ENCODE measurements around the gene NLRC5.

NLRC5 gene

GRCh38 chr16:57110937-57111336 is 121.6 kb downstream of the NLRC5 start:
- FAIRE-seq, result no peak

GRCh38 chr16:57111420-57111819 is 122.1 kb downstream of the NLRC5 start:
- FAIRE-seq (no peak), DNase-seq (ENCODE audit: extremely low spot score, insufficient read length, low read depth) (no peak)

More at GRCh38 chr16:57110937-57111336, 121.6 kb downstream of the NLRC5 start:
- DNase-seq (ENCODE audit: extremely low spot score, insufficient read length, low read depth), result no peak

GRCh38 chr16:57112403-57113041 is 123.2 kb downstream of the NLRC5 start:
- DNase-seq (ENCODE audit: extremely low spot score, insufficient read length, low read depth) (no peak), FAIRE-seq (no peak)

DNA sequence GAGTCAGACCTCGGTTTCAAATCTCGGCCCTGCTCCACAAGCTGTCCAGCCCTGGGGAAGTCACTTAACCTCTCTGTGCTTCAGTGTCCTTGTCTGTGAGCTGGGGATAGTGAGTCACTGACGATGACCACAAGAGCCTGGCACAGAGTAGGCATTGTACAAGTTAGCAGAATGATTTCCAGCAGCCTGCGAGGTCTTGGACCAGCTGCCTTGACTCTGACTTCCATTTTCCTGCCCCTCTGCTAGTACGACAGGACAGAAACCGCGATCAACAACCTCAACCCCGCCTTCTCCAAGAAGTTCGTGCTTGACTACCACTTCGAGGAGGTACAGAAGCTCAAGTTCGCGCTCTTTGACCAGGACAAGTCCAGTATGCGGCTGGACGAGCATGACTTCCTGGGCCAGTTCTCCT is 123.7 kb downstream of the NLRC5 start:
- FAIRE-seq (peak; percentile 67), DNase-seq (ENCODE audit: extremely low spot score, insufficient read length, low read depth) (no peak)

GRCh38 chr16:57113664-57114063 is 124.3 kb downstream of the NLRC5 start:
- FAIRE-seq (no peak), DNase-seq (ENCODE audit: extremely low spot score, insufficient read length, low read depth) (no peak)

- FAIRE-seq (no peak), DNase-seq (ENCODE audit: extremely low spot score, insufficient read length, low read depth) (no peak)
These were observed 125.8 kb downstream of the NLRC5 start for GRCh38 chr16:57115168-57115513.

- no peak for DNase-seq (ENCODE audit: extremely low spot score, insufficient read length, low read depth)
- no peak for FAIRE-seq
These were observed 126.3 kb downstream of the NLRC5 start for GRCh38 chr16:57115514-57116182.

GRCh38 chr16:57118461-57119084 is 129.2 kb downstream of the NLRC5 start:
- FAIRE-seq (no peak), DNase-seq (ENCODE audit: extremely low spot score, insufficient read length, low read depth) (no peak)

DNA sequence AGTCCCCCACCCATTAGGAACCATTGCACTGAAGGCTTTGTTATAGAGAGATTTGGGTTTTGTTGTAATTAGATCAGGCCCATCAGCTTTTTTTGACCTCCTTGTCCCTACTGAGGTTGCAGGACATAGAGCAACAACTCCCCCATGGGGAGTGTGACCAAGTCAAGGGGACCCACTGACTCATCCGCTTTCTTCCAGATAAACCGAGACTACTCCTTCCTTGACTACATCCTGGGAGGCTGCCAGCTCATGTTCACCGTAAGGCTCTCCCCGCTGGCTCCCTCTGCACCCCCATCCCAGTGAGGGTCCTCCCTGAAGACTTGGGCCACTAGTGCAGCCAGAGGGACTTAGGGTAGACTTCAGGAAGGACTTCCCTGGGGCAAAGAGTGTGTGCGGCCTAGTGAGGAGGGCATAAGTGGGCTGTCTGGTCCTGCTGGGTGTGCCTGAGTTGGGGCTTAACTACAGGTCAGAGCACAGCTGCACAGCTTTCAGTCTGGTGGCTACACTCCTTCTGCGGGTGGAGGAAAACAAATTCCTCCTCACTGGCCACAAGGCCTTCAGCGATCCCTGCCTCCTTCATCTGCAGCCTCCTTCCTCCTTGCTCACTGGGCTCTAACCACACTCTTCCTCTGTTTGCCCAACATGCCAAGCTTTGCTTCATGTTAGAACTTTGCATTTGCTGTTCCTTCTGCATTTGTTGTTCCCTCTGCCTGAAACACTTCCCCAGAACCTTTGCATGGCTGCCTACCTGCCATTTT is 134.0 kb downstream of the NLRC5 start:
- FAIRE-seq (no peak), DNase-seq (ENCODE audit: extremely low spot score, insufficient read length, low read depth) (no peak)

DNA sequence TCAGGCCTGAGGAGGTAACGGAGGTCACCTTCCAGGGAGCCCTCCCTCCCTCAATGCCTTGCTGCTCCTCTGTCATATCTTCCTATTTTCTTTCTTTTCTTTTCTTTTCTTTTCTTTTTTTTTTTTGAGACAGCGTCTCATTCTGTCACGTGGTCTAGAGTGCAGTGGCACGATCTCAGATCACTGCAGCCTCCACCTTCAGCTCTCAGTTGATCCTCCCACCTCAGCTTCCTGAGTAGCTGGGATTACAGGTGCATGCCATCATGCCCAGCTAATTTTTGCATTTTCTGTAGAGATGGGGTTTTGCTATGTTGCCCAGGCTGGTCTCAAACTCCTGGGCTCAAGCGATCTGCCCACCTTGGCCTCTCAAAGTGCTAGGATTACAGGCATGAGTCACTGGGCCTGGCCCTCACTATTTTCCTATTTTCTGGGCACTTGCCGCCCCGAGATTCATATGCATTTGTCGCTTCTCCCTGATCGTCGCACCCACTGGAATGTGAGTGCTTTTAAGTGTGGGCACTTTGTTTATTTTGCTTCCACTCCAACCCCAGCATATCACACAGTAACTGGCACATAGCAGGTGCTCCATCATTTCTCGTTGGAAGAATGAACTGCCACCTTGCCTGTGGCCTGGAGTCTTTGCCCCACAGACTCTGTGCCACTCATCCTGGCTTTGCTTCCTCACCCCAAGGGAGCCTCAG is 134.8 kb downstream of the NLRC5 start:
- no peak for FAIRE-seq
- DNase-seq (ENCODE audit: extremely low spot score, insufficient read length, low read depth), result no peak

DNA sequence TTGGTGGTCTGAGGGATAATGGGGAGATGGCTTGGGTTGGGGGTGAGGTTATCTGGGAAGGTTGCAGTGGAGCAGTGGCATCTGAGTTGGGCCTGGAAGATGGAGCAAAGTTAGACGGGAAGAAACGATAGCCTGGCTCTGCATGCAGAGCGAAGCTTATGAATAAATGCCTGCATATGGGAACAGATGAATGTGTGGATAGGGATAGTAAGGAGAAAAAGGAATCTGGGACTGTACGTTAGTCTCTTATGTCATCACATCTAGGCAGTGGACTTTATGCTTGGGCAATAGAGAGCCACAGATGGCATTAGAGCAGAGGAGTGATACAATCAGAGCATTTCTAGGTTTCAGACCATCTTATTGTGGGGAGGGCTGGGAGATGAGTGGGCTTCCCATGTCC is 136.0 kb downstream of the NLRC5 start:
- DNase-seq (ENCODE audit: extremely low spot score, insufficient read length, low read depth) (no peak), FAIRE-seq (no peak)

DNA sequence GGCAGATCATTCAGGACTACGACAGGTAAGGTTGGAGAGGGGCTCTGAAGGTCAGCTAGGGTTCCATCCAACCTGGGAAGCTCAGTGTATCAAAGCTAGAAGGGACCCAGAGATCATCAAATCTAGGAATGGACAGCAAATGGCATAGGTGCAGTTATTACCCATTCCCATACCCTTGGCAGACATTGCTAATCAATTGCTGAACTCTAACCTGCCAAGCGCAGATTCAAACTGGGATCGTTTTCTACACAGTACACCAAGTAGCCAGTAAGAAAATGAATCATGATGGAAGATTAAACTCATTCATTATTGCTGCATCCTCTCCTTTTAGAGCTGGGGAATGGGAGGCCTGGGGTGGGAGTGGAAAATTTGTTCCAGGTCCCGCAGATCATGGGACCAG is 136.6 kb downstream of the NLRC5 start:
- FAIRE-seq (no peak), DNase-seq (ENCODE audit: extremely low spot score, insufficient read length, low read depth) (no peak)

DNA sequence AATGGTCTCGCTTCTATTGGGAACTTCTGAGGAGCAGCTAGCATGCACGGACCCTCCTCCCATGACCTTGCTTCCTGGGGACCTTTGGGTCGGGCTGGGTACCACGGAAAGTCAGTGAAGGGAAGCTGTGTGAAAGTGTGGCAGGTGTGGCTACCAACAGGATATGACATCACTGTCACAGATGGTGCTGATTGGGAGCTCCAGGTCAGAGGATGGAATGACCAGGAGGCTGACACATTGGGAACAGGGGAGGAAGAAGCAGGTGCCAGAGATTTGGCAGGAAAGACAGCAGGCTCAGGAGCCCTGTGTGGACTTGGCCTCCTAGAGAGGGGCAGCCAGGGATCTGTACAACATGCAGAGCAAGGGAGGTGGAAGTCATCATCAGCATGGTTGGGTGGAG is 137.1 kb downstream of the NLRC5 start:
- FAIRE-seq (peak; percentile 72), DNase-seq (ENCODE audit: extremely low spot score, insufficient read length, low read depth) (no peak)

DNA sequence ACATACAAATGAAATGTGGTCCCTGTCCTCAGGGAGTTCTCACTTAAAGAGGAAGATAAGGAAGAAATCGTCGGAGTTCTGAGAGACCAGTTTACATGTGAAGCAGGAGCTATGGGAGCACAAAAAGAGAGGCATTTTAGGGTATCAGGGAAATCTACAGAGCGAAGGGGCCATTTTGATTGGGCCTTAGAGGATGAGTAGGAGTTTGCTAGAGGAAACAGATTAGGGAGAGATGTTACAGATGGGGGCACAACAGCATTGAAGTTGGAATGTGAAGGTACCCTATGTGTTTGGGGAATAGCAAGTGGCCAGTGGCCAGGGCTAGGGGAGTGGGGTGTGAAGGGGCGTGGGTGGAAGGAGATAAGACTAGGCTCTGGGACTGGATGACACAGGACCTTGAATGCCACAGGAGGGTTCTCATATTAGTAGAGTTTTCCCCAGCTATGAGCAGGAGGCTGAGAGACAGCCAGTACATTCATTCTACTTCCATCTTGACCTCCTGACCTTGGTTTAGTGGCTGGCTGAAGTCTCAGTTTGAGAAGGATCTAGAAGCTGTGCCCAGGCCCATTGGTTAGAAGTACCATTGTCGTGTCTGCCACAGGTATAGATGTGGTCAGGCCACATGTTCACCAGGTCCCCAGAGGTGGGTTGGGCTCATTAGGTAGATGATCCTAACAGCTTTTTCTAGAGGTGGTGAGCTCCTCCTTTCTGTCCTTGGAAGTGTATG is 137.8 kb downstream of the NLRC5 start:
- FAIRE-seq (peak; percentile 75), DNase-seq (ENCODE audit: extremely low spot score, insufficient read length, low read depth) (no peak)

GRCh38 chr16:57127836-57128235 is 138.5 kb downstream of the NLRC5 start:
- FAIRE-seq (no peak), DNase-seq (ENCODE audit: extremely low spot score, insufficient read length, low read depth) (no peak)

DNA sequence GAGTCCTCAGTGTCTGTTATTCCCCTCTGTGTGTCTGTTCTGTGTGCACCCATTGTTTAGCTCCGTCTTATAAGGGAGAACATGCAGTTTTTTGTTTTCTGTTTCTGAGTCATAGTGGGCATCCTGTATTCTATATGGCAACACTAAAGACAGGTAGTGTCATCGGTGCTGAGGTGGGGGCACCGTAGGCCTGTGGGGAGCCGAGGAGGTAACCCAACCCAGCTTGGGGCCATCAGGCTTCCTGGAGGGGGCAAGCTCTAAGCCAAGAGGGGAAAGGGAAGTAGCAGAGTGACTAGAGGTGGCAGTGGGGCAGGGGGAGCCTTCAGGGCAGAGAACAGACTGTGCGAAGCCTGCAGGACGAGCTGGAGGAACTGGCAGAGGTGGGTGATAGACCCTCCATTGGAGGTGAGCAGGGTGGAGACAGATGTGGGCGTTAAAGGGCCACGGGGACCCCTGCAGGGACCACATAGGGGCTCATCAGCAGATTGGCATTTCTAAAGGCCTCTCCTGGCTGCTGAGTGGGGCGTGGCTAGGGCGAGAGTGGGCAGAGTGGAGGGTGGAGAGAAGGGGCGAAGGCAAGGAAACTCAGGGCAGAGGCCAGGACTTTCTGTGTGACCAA is 139.5 kb downstream of the NLRC5 start:
- FAIRE-seq (no peak), DNase-seq (ENCODE audit: extremely low spot score, insufficient read length, low read depth) (no peak)

DNA sequence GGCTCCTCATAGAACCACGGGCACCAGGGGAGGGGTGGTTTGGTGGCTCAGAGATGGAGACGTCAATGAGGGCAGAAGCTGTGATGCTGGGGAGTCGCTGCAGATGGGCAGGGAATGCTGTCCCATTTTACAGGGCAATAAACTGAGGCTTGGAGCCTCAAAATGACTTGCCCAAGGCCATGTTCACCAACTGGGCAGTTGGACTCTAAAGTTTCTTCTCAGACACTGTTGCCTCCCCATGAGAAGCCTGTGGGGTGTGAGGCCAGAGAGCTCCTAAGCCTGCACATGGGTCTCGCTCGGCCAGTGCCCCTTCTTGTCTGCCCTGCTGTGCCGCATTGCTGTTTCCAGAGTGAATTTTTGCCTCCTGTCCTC is 141.6 kb downstream of the NLRC5 start:
- DNase-seq (ENCODE audit: extremely low spot score, insufficient read length, low read depth) (no peak), FAIRE-seq (no peak)

DNA sequence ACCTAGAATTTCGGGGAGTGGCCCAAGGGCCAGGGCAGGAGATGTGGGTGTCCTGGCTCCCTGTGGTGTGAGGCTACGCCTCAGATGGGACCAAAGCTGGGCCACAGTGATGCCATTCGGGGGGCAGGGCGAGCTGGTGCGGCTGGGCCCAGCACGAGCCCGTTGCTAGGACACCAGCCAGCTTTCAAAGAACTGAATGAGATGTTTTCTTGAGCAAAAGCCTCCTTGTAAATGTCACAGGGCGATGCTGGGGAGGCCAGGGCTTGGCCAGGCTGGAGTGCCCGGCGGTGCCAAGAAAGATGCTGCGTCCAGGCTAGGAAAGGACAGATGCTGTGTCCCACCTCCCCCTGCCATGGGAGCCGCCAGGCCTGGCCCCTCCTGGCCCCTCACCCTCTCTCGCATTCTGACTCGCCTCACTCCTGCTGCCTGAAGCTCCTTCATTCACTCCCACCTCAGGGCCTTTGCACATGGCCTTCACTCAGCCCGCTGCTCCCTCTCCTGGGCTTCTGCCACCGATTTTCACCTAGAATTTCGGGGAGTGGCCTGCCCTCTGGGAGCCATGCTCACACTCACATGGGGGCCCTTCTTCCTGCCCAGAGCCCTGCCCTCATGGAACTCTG is 142.1 kb downstream of the NLRC5 start:
- no peak for DNase-seq (ENCODE audit: extremely low spot score, insufficient read length, low read depth)
- FAIRE-seq, result no peak

- FAIRE-seq (no peak), DNase-seq (ENCODE audit: extremely low spot score, insufficient read length, low read depth) (no peak)
These were observed 143.1 kb downstream of the NLRC5 start for GRCh38 chr16:57132470-57132869.
